ENCODE results near the gene TMA7B. TPM values are rescaled to one million over a fixed set of nuclear protein-coding genes. Genes with fewer than 3 reads are reported as not detected.

Gene TMA7B
- polyA plus RNA-seq, 1 experiment: not detected

DNA sequence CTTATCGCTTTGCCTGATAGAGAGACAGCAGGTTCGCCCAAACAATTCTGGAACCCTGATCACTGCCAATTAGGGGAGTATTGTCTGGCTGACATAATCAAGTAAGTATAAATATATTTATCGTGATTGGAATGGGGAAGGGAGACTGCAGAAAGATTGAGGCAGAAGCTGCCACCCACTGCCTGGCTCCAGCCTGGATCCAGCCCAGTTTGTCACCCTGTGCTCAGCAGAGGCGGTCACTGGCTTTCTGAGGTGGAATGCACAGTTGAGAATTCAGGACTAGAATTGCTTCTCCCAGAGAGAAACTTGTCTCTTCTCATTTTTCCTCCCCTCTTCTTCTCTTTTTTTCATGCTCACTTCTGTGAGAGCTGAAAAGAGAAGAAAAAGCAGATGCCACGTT is 33.4 kb upstream of the TMA7B start:
- DNase-seq (ENCODE audit: low read depth): no peak
- ChIA-PET POLR2A (no interaction called here), CTCF (no interaction called here)
- Histone ChIP-seq H3K36me3 (ENCODE audit: control insufficient read depth, insufficient read depth, low read length) (no peaks in the 10 kb centered on the region), H3K27me3 (ENCODE audit: control insufficient read depth, insufficient read depth, low read length) (peaks cover 29% of the 10 kb centered on the region), H3K4me3 (ENCODE audit: low read depth, low read length) (no peak overlapping the region)
- TF ChIP-seq, protein P1, sequence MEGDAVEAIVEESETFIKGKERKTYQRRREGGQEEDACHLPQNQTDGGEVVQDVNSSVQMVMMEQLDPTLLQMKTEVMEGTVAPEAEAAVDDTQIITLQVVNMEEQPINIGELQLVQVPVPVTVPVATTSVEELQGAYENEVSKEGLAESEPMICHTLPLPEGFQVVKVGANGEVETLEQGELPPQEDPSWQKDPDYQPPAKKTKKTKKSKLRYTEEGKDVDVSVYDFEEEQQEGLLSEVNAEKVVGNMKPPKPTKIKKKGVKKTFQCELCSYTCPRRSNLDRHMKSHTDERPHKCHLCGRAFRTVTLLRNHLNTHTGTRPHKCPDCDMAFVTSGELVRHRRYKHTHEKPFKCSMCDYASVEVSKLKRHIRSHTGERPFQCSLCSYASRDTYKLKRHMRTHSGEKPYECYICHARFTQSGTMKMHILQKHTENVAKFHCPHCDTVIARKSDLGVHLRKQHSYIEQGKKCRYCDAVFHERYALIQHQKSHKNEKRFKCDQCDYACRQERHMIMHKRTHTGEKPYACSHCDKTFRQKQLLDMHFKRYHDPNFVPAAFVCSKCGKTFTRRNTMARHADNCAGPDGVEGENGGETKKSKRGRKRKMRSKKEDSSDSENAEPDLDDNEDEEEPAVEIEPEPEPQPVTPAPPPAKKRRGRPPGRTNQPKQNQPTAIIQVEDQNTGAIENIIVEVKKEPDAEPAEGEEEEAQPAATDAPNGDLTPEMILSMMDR (IDR thresholded peaks at IDR 0.05; ENCODE audit: insufficient read depth, low read depth, low read length): no peak

DNA sequence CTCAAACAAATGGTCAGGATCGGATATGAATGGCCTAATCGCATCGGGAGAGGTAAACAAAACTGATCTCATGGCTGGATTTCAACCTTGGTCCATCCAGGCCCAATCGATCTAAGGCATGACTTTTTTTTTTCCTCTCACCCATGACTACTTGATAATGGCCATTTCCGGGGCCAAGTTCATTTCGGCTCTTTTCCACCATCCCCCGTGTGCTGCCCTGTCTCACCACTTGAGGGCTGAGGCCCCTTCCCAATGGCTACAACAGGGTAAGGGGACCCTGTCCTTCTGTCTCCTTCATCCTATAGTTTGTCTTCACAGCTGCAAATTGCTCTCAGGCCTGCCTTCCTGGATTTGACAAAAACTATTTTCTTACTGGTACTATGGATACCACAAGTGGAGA is 32.7 kb upstream of the TMA7B start:
- Histone ChIP-seq H3K4me3 (ENCODE audit: low read depth, low read length) (no peak overlapping the region), H3K27me3 (ENCODE audit: control insufficient read depth, insufficient read depth, low read length) (peaks cover 22% of the 10 kb centered on the region), H3K36me3 (ENCODE audit: control insufficient read depth, insufficient read depth, low read length) (no peaks in the 10 kb centered on the region)
- TF ChIP-seq, protein P1 (IDR thresholded peaks at IDR 0.05; ENCODE audit: insufficient read depth, low read depth, low read length): no peak
- DNase-seq (ENCODE audit: low read depth): no peak
- POLR2A ChIA-PET: no interaction called here
- CTCF ChIA-PET: interaction anchor here (0.6 kb wide), 1 partner anchor 475 kb away, joined by 3 read pairs; no protein-coding TSS in a partner anchor

DNA sequence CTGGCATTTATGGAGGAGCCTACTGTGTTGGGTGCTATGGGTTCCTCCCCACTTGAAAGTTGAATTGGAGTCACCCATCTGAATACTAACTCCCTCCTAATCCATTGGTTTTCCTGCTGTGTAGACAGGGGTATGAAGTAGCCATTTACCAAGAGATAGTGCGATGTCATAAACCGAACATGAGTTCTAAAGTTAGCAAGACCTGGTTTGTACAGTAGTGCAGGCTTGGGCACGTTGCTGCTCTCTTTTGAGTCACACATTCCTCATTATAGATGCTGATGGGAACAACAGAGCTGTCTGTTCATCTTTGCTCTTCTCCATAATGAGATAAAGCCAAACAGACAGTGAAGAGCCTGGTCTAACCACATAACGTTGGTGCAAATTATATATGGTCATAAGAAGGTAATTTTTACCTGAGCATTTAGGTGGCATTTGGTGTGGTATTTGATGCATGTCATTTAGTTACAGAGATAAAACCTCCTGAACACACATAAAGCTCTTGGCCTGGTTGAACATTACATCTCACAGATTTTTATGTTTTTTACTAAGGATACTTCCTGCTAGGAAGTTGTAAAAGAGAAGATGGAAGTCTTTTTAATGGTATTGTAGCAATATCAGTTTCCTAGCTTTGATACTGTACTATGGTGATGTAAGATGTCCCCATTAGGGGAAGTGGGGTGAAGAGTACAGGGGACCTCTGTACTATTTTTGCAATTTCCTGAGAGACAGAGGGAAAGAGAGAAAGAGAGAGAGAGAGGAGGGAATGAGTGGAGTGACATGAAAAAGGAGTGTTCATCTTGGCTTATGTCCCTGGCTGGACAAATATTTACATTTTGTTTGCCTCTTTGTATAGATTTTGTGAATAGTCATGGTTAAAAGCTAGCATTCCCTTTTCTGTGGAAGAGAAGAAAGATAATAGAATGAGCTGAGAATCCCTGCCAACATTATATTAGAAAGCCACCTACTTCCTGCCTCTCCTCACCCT is 31.4 kb upstream of the TMA7B start:
- no peak for DNase-seq (ENCODE audit: low read depth)
- ChIA-PET POLR2A (no interaction called here), CTCF (no interaction called here)
- no peaks in the 10 kb centered on the region for H3K36me3 ChIP-seq (ENCODE audit: control insufficient read depth, insufficient read depth, low read length)
- TF ChIP-seq, protein P1 (IDR thresholded peaks at IDR 0.05; ENCODE audit: insufficient read depth, low read depth, low read length): no peak
- H3K4me3 ChIP-seq (ENCODE audit: low read depth, low read length): no peak overlapping the region
- peaks cover 22% of the 10 kb centered on the region for H3K27me3 ChIP-seq (ENCODE audit: control insufficient read depth, insufficient read depth, low read length)

DNA sequence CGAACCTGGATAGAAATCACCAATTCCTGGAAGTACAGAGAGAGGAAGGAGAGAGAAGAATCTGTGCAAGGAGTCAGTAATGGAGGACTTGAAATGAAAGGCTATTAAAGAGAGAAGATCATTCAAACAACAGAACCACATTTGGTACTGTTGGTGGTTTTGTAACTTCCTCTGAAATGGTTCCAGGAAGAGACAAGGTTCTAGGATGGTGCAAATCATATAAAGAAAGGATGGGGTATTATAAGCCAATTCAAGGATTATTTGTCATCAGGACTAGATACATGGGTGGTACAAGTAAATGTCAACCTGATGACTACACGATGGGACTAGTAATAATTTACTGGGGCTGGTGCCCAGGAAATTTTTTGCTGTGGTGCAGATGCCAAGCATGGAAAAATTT is 28.9 kb upstream of the TMA7B start:
- CTCF ChIA-PET: no interaction called here
- H3K36me3 ChIP-seq (ENCODE audit: control insufficient read depth, insufficient read depth, low read length): no peaks in the 10 kb centered on the region
- peaks cover 20% of the 10 kb centered on the region for H3K27me3 ChIP-seq (ENCODE audit: control insufficient read depth, insufficient read depth, low read length)
- DNase-seq (ENCODE audit: low read depth): no peak
- H3K4me3 ChIP-seq (ENCODE audit: low read depth, low read length): no peak overlapping the region
- TF ChIP-seq, protein P1 (IDR thresholded peaks at IDR 0.05; ENCODE audit: insufficient read depth, low read depth, low read length): no peak
- POLR2A ChIA-PET: no interaction called here

DNA sequence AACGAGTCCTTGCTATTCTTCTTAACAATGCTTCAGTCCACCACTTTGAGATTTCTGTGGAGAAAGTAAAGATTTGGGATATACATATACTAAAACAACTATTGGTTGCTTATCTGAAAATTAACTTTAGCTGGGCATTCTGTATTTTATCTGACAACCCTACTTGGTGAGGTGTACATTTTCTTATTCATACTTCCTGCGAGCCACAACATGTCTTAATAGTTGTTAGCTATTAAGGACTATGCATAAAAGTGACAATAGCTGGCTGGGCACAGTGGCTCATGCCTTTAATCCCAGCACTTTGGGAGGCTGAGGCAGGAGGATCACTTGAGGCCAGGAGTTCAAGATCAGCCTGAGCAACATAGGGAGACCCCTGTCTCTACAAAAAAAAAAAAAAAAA is 28.0 kb upstream of the TMA7B start:
- Histone ChIP-seq H3K36me3 (ENCODE audit: control insufficient read depth, insufficient read depth, low read length) (no peaks in the 10 kb centered on the region), H3K4me3 (ENCODE audit: low read depth, low read length) (no peak overlapping the region), H3K27me3 (ENCODE audit: control insufficient read depth, insufficient read depth, low read length) (peaks cover 22% of the 10 kb centered on the region)
- TF ChIP-seq, protein P1 (IDR thresholded peaks at IDR 0.05; ENCODE audit: insufficient read depth, low read depth, low read length): no peak
- POLR2A ChIA-PET: no interaction called here
- no peak for DNase-seq (ENCODE audit: low read depth)
- CTCF ChIA-PET: interaction anchor here (1.2 to 3.6 kb wide), 2 partner anchors 14 to 93 kb away, joined by 6 to 24 read pairs; no protein-coding TSS in a partner anchor
